Spleen (tissue), 11 donors: ENCODE results near the gene NCOA1. TPM values are rescaled to one million over a fixed set of nuclear protein-coding genes. Genes with fewer than 3 reads are reported as not detected.
A peak's percentile ranks its signal among the peaks of the same experiment; 100 is the strongest.

Experiments used
- DNase-seq: peaks from one replicate; pipeline ENCODE4 v3.0.0-alpha.2; 2020
- H3K27ac ChIP-seq, 8 donors: fragments of 200-600 bp; sonication (generic) in 7 of 8; 1 replicate in 4 of 8; 2 replicates in 4 of 8; pipeline versions ENCODE4 v1.5.0 to v1.8.0; 2016 to 2021; ENCODE audit warnings: inconsistent platforms in 4 of 8, mild to moderate bottlenecking in 4 of 8, moderate library complexity in 1 of 8
- H3K27me3 ChIP-seq, 7 donors: fragments of 200-600 bp; sonication (generic) in 6 of 7; replicated peaks in 1 of 7; 1 replicate in 4 of 7; 2 replicates in 3 of 7; pipeline versions ENCODE4 v1.5.0 to v1.8.0; 2016 to 2021; ENCODE audit warnings: inconsistent platforms in 3 of 7, mild to moderate bottlenecking in 1 of 7
- H3K36me3 ChIP-seq, 6 donors: fragments of 200-600 bp; sonication (generic) in 5 of 6; 1 replicate in 4 of 6; 2 replicates in 2 of 6; pipeline versions ENCODE4 v1.5.0 to v1.8.0; 2016 to 2021; ENCODE audit warnings: inconsistent platforms in 2 of 6
- H3K4me1 ChIP-seq, 6 donors: fragments of 200-600 bp; sonication (generic) in 5 of 6; 1 replicate in 3 of 6; 2 replicates in 3 of 6; pipeline versions ENCODE4 v1.5.0 to v1.8.0; 2016 to 2021; ENCODE audit warnings: inconsistent platforms in 3 of 6
- H3K4me3 ChIP-seq, 8 donors: fragments of 200-600 bp; sonication (generic) in 7 of 8; 1 replicate in 4 of 8; 2 replicates in 4 of 8; pipeline versions ENCODE4 v1.5.0 to v1.8.0; 2016 to 2021; ENCODE audit warnings: inconsistent platforms in 4 of 8, mild to moderate bottlenecking in 4 of 8, moderate library complexity in 2 of 8
- H3K9me3 ChIP-seq, 8 donors: fragments of 200-600 bp; sonication (generic) in 7 of 8; 1 replicate in 4 of 8; 2 replicates in 4 of 8; pipeline versions ENCODE4 v1.5.0 to v1.8.0; 2016 to 2021; ENCODE audit warnings: inconsistent platforms in 4 of 8
- CTCF ChIP-seq, 11 experiments: fragments of 200-600 bp in 7 of 11; fragments of 450-650 bp in 4 of 11; sonication (generic) in 4 of 11; IDR thresholded peaks in 8 of 11; conservative IDR thresholded peaks in 3 of 11; 1 replicate in 7 of 11; 2 replicates in 4 of 11; pipeline versions ENCODE4 v1.4.0 to v1.8.0; 2016 to 2021; ENCODE audit warnings: antibody characterized with exemption in 11 of 11, inconsistent platforms in 4 of 11, mild to moderate bottlenecking in 1 of 11
- POLR2A ChIP-seq, 3 donors: fragments of 450-650 bp; IDR thresholded peaks; one replicate each; pipeline ENCODE4 v1.5.1; 2017; ENCODE audit warnings: antibody characterized with exemption in 3 of 3, mild to moderate bottlenecking in 1 of 3
- POLR2AphosphoS5 ChIP-seq, 3 donors: sonication (generic); formaldehyde crosslinking; IDR thresholded peaks; one replicate each; pipeline ENCODE4 v1.5.1; 2017; ENCODE audit warnings: antibody characterized with exemption in 3 of 3
- WGBS, 5 donors: extraction: QIAGEN DNeasy Blood & Tissue Kit in 3 of 5; methylation state at CpG; one replicate each; pipeline versions ENCODE4 v1.1.5 to v1.1.7; 2013 to 2018; 5-methylcytosine and 5-hydroxymethylcytosine counted together
- intact Hi-C: fragments of 100-400 bp; cut with DNase I; formaldehyde crosslinking; loops from one replicate; pipeline ENCODE4 v1.15.0; 2023; ENCODE audit warnings: low total_unique reads
- polyA plus RNA-seq, 3 donors: library from polyadenylated mRNA; stranded (reverse); fragments of 200-250 nt; gene quantifications; one replicate each; pipeline ENCODE4 v1.2.1, GENCODE V29; 2013
- total RNA-seq, 7 donors: library from RNA; depleted of rRNA in 3 of 7; stranded (reverse); fragments of >200 nt in 3 of 7; fragmentation: NEBNext Ultra II Directional in 4 of 7; extraction: Animal tissue kit (Norgen Biotek cat#: 25700) in 4 of 7; gene quantifications; one replicate each; pipeline versions ENCODE4 v1.1.0 to v1.2.1, GENCODE V29; 2016 to 2021
- donor health status: healthy with polysubstance abuse.
- donor health status: DM: no; HTN: no; CAD: no; lungs with moderate emphysema.
- donor health status: DM: no; HTN: no; CAD: no.
- donor health status: Bipolar disorder and iron deficiency.
- donor health status: healthy.
- donor health status: DM: no; HTN: no; CAD: no.
- donor health status: DM: yes; HTN: yes; CAD: no.

The NCOA1 gene
- total and polyA plus RNA-seq, 10 donors = 4.4 to 73.6 (median 54.4) TPM

GRCh38 chr2:24509840-24510239 lies 18.8 kb downstream of the NCOA1 start:
- H3K36me3 ChIP-seq = no peaks in the 10 kb centered on the region
- H3K27me3 ChIP-seq = no peaks in the 10 kb centered on the region
- intact Hi-C loops = no loop called here
- no peak for DNase-seq
- whole genome bisulfite sequencing, 5 donors = 83 to 93% (median 87%) methylated on average over 3 of the region's 3 CpGs
- no peak overlapping the region for H3K4me3 ChIP-seq
- no peaks in the 10 kb centered on the region for H3K9me3 ChIP-seq
- no peak overlapping the region for H3K27ac ChIP-seq
- TF ChIP-seq POLR2AphosphoS5 (IDR thresholded peaks at IDR 0.05) (no peak), POLR2A (IDR thresholded peaks at IDR 0.05) (no peak), CTCF (IDR thresholded peaks at IDR 0.05 in 8 of 11, conservative IDR thresholded peaks at IDR 0.05 in 3 of 11) (no peak)
- peaks cover 32 to 100% (median 67%) of the 10 kb centered on the region in 6 donors for H3K4me1 ChIP-seq

GRCh38 chr2:24510771-24511170 lies 19.7 kb downstream of the NCOA1 start:
- H3K4me3 ChIP-seq = no peak overlapping the region
- H3K9me3 ChIP-seq = no peaks in the 10 kb centered on the region
- intact Hi-C loops = no loop called here
- DNase-seq = no peak
- H3K36me3 ChIP-seq = no peaks in the 10 kb centered on the region
- H3K27ac ChIP-seq = no peak overlapping the region
- no peaks in the 10 kb centered on the region for H3K27me3 ChIP-seq
- WGBS, 5 donors = 52 to 100% (median 86%) methylated on average over 1 of the region's 1 CpG
- TF ChIP-seq CTCF (IDR thresholded peaks at IDR 0.05 in 8 of 11, conservative IDR thresholded peaks at IDR 0.05 in 3 of 11) = no peak
- TF ChIP-seq POLR2AphosphoS5 (IDR thresholded peaks at IDR 0.05) = no peak
- no peak for TF ChIP-seq POLR2A (IDR thresholded peaks at IDR 0.05)
- peaks cover 33 to 100% (median 72%) of the 10 kb centered on the region in 6 donors for H3K4me1 ChIP-seq

- Histone ChIP-seq H3K4me1 (peaks cover 33 to 100% (median 72%) of the 10 kb centered on the region in 6 donors), H3K9me3 (no peaks in the 10 kb centered on the region)
These were observed 20.1 kb downstream of the NCOA1 start for GRCh38 chr2:24511198-24511597.

GRCh38 chr2:24511894-24512293 lies 20.8 kb downstream of the NCOA1 start:
- Histone ChIP-seq H3K4me1 (peaks cover 33 to 99% (median 71%) of the 10 kb centered on the region in 6 donors), H3K27me3 (no peaks in the 10 kb centered on the region), H3K27ac (peak overlapping the region in 1 of 8 donors; percentile 12), H3K4me3 (no peak overlapping the region), H3K9me3 (no peaks in the 10 kb centered on the region), H3K36me3 (no peaks in the 10 kb centered on the region)
- 47 to 69% (median 53%) methylated on average over 3 of the region's 3 CpGs for WGBS, 5 donors
- no peak for DNase-seq
- intact Hi-C loops = no loop called here
- TF ChIP-seq POLR2A (IDR thresholded peaks at IDR 0.05) (no peak), POLR2AphosphoS5 (IDR thresholded peaks at IDR 0.05) (no peak), CTCF (IDR thresholded peaks at IDR 0.05 in 8 of 11, conservative IDR thresholded peaks at IDR 0.05 in 3 of 11) (no peak)

More at GRCh38 chr2:24511198-24511597, 20.1 kb downstream of the NCOA1 start:
- intact Hi-C loops = no loop called here
- Histone ChIP-seq H3K27me3 (no peaks in the 10 kb centered on the region), H3K27ac (no peak overlapping the region), H3K4me3 (no peak overlapping the region), H3K36me3 (no peaks in the 10 kb centered on the region)
- 90 to 95% (median 91%) methylated on average over 2 of the region's 2 CpGs for WGBS, 5 donors
- no peak for DNase-seq
- TF ChIP-seq CTCF (IDR thresholded peaks at IDR 0.05 in 8 of 11, conservative IDR thresholded peaks at IDR 0.05 in 3 of 11) (no peak), POLR2AphosphoS5 (IDR thresholded peaks at IDR 0.05) (no peak), POLR2A (IDR thresholded peaks at IDR 0.05) (no peak)
